ENCODE measurements around the gene ARMC10. TPM values are rescaled to one million over a fixed set of nuclear protein-coding genes. Genes with fewer than 3 reads are reported as not detected.

Gene ARMC10
- total and polyA plus RNA-seq, 9 of the 15 experiments (the other 6 are each of a cell fraction or from before 2014, with no cell fraction given): 17.0 to 113 (median 72.6) TPM

DNA sequence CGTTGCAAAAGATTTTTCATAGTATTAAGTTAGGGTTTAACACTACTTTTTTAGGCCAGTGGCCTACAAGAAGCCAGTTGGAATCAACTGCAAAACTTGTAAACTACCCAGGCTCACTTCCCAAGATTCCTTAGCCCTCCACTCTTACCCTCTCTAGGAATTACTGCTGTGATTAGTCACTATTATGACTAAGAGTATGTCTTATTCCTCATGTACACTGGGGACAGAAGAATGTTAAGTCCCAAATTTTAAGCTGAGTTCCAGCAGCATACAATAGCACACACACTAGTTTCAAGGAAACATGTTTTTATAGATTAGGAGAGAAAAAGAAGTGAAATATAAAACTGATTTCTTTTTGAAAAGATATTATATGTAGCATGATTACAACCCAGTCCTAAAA lies 43.2 kb upstream of the ARMC10 start:
- Histone ChIP-seq H3K4me1 (replicated peaks in 1 of 2; ENCODE audit: control insufficient read depth in 2 of 2, insufficient read depth in 2 of 2, low read length in 2 of 2) (no peaks in the 10 kb centered on the region; a peak in 2 of 5 replicates), H3K27me3 (ENCODE audit: control insufficient read depth in 2 of 2, insufficient read depth in 2 of 2, low read length in 2 of 2) (no peaks in the 10 kb centered on the region), H4K20me1 (replicated peaks; ENCODE audit: control insufficient read depth, insufficient read depth, low read length) (no peaks in the 10 kb centered on the region), H3K36me3 (ENCODE audit: control insufficient read depth, insufficient read depth, low read length) (no peaks in the 10 kb centered on the region), H3K4me3 (no peak overlapping the region), H3K9me1 (ENCODE audit: control insufficient read depth, insufficient read depth, low read length) (no peaks in the 10 kb centered on the region), H3K27ac (ENCODE audit: extremely low read depth, low read depth, low read length) (no peak overlapping the region), H3K9me3 (replicated peaks; ENCODE audit: control insufficient read depth, insufficient read depth, low read depth, low read length) (no peaks in the 10 kb centered on the region), H3K9ac (ENCODE audit: insufficient read depth in 1 of 2, low read depth in 2 of 2, low read length in 2 of 2) (no peak overlapping the region), H3K4me2 (ENCODE audit: insufficient read depth, low read length) (no peak overlapping the region), H3K79me2 (ENCODE audit: control insufficient read depth, insufficient read depth, low read length) (no peaks in the 10 kb centered on the region), H2AFZ (ENCODE audit: low read depth, low read length) (no peak overlapping the region)
- ChIA-PET CTCF (ENCODE audit: low intra/inter-chr PET ratio) (no interaction called here), POLR2A (no interaction called here)
- TF ChIP-seq, protein P1, sequence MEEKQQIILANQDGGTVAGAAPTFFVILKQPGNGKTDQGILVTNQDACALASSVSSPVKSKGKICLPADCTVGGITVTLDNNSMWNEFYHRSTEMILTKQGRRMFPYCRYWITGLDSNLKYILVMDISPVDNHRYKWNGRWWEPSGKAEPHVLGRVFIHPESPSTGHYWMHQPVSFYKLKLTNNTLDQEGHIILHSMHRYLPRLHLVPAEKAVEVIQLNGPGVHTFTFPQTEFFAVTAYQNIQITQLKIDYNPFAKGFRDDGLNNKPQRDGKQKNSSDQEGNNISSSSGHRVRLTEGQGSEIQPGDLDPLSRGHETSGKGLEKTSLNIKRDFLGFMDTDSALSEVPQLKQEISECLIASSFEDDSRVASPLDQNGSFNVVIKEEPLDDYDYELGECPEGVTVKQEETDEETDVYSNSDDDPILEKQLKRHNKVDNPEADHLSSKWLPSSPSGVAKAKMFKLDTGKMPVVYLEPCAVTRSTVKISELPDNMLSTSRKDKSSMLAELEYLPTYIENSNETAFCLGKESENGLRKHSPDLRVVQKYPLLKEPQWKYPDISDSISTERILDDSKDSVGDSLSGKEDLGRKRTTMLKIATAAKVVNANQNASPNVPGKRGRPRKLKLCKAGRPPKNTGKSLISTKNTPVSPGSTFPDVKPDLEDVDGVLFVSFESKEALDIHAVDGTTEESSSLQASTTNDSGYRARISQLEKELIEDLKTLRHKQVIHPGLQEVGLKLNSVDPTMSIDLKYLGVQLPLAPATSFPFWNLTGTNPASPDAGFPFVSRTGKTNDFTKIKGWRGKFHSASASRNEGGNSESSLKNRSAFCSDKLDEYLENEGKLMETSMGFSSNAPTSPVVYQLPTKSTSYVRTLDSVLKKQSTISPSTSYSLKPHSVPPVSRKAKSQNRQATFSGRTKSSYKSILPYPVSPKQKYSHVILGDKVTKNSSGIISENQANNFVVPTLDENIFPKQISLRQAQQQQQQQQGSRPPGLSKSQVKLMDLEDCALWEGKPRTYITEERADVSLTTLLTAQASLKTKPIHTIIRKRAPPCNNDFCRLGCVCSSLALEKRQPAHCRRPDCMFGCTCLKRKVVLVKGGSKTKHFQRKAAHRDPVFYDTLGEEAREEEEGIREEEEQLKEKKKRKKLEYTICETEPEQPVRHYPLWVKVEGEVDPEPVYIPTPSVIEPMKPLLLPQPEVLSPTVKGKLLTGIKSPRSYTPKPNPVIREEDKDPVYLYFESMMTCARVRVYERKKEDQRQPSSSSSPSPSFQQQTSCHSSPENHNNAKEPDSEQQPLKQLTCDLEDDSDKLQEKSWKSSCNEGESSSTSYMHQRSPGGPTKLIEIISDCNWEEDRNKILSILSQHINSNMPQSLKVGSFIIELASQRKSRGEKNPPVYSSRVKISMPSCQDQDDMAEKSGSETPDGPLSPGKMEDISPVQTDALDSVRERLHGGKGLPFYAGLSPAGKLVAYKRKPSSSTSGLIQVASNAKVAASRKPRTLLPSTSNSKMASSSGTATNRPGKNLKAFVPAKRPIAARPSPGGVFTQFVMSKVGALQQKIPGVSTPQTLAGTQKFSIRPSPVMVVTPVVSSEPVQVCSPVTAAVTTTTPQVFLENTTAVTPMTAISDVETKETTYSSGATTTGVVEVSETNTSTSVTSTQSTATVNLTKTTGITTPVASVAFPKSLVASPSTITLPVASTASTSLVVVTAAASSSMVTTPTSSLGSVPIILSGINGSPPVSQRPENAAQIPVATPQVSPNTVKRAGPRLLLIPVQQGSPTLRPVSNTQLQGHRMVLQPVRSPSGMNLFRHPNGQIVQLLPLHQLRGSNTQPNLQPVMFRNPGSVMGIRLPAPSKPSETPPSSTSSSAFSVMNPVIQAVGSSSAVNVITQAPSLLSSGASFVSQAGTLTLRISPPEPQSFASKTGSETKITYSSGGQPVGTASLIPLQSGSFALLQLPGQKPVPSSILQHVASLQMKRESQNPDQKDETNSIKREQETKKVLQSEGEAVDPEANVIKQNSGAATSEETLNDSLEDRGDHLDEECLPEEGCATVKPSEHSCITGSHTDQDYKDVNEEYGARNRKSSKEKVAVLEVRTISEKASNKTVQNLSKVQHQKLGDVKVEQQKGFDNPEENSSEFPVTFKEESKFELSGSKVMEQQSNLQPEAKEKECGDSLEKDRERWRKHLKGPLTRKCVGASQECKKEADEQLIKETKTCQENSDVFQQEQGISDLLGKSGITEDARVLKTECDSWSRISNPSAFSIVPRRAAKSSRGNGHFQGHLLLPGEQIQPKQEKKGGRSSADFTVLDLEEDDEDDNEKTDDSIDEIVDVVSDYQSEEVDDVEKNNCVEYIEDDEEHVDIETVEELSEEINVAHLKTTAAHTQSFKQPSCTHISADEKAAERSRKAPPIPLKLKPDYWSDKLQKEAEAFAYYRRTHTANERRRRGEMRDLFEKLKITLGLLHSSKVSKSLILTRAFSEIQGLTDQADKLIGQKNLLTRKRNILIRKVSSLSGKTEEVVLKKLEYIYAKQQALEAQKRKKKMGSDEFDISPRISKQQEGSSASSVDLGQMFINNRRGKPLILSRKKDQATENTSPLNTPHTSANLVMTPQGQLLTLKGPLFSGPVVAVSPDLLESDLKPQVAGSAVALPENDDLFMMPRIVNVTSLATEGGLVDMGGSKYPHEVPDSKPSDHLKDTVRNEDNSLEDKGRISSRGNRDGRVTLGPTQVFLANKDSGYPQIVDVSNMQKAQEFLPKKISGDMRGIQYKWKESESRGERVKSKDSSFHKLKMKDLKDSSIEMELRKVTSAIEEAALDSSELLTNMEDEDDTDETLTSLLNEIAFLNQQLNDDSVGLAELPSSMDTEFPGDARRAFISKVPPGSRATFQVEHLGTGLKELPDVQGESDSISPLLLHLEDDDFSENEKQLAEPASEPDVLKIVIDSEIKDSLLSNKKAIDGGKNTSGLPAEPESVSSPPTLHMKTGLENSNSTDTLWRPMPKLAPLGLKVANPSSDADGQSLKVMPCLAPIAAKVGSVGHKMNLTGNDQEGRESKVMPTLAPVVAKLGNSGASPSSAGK (IDR thresholded peaks at IDR 0.05): no peak
- TF ChIP-seq ELF4 (CRISPR knock-in tag; IDR thresholded peaks at IDR 0.05): no peak
- no peak for TF ChIP-seq ZNF79 (CRISPR knock-in tag; IDR thresholded peaks at IDR 0.05; ENCODE audit: low read depth)
- TF ChIP-seq, protein P2, sequence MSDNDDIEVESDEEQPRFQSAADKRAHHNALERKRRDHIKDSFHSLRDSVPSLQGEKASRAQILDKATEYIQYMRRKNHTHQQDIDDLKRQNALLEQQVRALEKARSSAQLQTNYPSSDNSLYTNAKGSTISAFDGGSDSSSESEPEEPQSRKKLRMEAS (CRISPR knock-in tag; IDR thresholded peaks at IDR 0.05): no peak
- TF ChIP-seq NFRKB (IDR thresholded peaks at IDR 0.05; ENCODE audit: low read depth): no peak
- no peak for TF ChIP-seq ZNF561 (CRISPR knock-in tag; conservative IDR thresholded peaks at IDR 0.05)
- no peak for TF ChIP-seq MAFG (tag; conservative IDR thresholded peaks at IDR 0.05)
- TF ChIP-seq ZNF140 (CRISPR knock-in tag; IDR thresholded peaks at IDR 0.05): no peak
- no peak for TF ChIP-seq ZKSCAN1 (IDR thresholded peaks at IDR 0.05; ENCODE audit: low read depth, low read length)
- TF ChIP-seq PTTG1 (tag; IDR thresholded peaks at IDR 0.05; ENCODE audit: low read depth): no peak
- TF ChIP-seq RFX5 (IDR thresholded peaks at IDR 0.05; ENCODE audit: low read depth, low read length): no peak
- in situ Hi-C loops (cut with MboI) (no loop called here), intact Hi-C loops (cut with micrococcal nuclease) (no loop called here)
- FAIRE-seq (peak; percentile 19), DNase-seq (ENCODE audit: extremely low read depth in 1 of 4, low spot score in 3 of 4) (no peak), ATAC-seq (peak; percentile 49; the same call in 2 of the 3 replicates)
- 6% methylated on average over 1 of the region's 1 CpG for WGBS (ENCODE audit: insufficient coverage, low coverage, missing lambda C conversion rate)
- no TSS peak for BruUV-seq (replicated peaks)

All from K562 (cell line).